Prostate gland (tissue), 2 donors: ENCODE results near the gene C8A. TPM values are rescaled to one million over a fixed set of nuclear protein-coding genes. Genes with fewer than 3 reads are reported as not detected.

Experiments used
- DNase-seq: peaks from one replicate; pipeline ENCODE4 v3.0.0-alpha.2; 2019; ENCODE audit warnings: low spot score
- H3K27ac ChIP-seq, 2 donors: fragments of 200-600 bp; sonication (generic); 2 replicates each; pipeline ENCODE4 v1.5.1; 2017 to 2019
- H3K27me3 ChIP-seq: fragments of 200-600 bp; sonication (generic); replicated peaks from 2 replicates; pipeline ENCODE4 v1.5.1; 2019; ENCODE audit not compliant: insufficient read depth
- H3K36me3 ChIP-seq, 2 donors: fragments of 200-600 bp; sonication (generic); 1 replicate in 1 of 2; 2 replicates in 1 of 2; pipeline versions ENCODE4 v1.5.1 to v1.8.1; 2017 to 2019
- H3K4me1 ChIP-seq: fragments of 200-600 bp; sonication (generic); replicated peaks from 2 replicates; pipeline ENCODE4 v1.5.1; 2019
- H3K4me3 ChIP-seq, 2 donors: fragments of 200-600 bp; sonication (generic); 2 replicates each; pipeline ENCODE4 v1.5.1; 2017 to 2019
- H3K9me3 ChIP-seq: fragments of 200-600 bp; sonication (generic); 2 replicates; pipeline ENCODE4 v1.5.1; 2017
- CTCF ChIP-seq, 4 experiments: fragments of 200-600 bp in 2 of 4; fragments of 450-650 bp in 2 of 4; sonication (generic) in 2 of 4; IDR thresholded peaks; 1 replicate in 3 of 4; 2 replicates in 1 of 4; pipeline ENCODE4 v1.5.1; 2016 to 2019; ENCODE audit warnings: antibody characterized with exemption in 4 of 4, mild to moderate bottlenecking in 2 of 4, moderate library complexity in 2 of 4
- POLR2A ChIP-seq: fragments of 450-650 bp; IDR thresholded peaks from one replicate; pipeline ENCODE4 v1.6.1; 2016; ENCODE audit warnings: antibody characterized with exemption, mild to moderate bottlenecking
- POLR2AphosphoS5 ChIP-seq: sonication (generic); formaldehyde crosslinking; IDR thresholded peaks from one replicate; pipeline ENCODE4 v1.6.1; 2017; ENCODE audit warnings: antibody characterized with exemption
- WGBS: methylation state at CpG from one replicate; pipeline ENCODE4 v1.1.5; 2018; 5-methylcytosine and 5-hydroxymethylcytosine counted together
- intact Hi-C: fragments of 100-400 bp; cut with DNase I; formaldehyde crosslinking; loops from one replicate; pipeline ENCODE4 v1.14.2; 2022
- total RNA-seq, 2 donors: library from RNA; depleted of rRNA; stranded (reverse); fragments of >200 nt; gene quantifications; one replicate each; pipeline ENCODE4 v1.1.0, GENCODE V29; 2016

The C8A gene
- total RNA-seq, 2 donors from 2014 or later, result not detected

- 0% methylated on average over 1 of the region's 1 CpG for WGBS
- DNase-seq, result no peak
- no peaks in the 10 kb centered on the region for H3K27me3 ChIP-seq
- H3K36me3 ChIP-seq, result no peaks in the 10 kb centered on the region
- H3K4me1 ChIP-seq, result no peaks in the 10 kb centered on the region
- intact Hi-C loops, result no loop called here
- no peak overlapping the region for H3K27ac ChIP-seq
- TF ChIP-seq CTCF (IDR thresholded peaks at IDR 0.05) (no peak), POLR2A (no peak), POLR2AphosphoS5 (no peak)
- H3K9me3 ChIP-seq, result no peaks in the 10 kb centered on the region
- H3K4me3 ChIP-seq, result no peak overlapping the region
Observed at GRCh38 chr1:56940039-56940438, 85.4 kb downstream of the C8A start.

GRCh38 chr1:56948403-56949023 lies 93.9 kb downstream of the C8A start:
- Histone ChIP-seq H3K36me3 (no peaks in the 10 kb centered on the region), H3K27ac (no peak overlapping the region), H3K9me3 (no peaks in the 10 kb centered on the region), H3K4me3 (no peak overlapping the region), H3K27me3 (no peaks in the 10 kb centered on the region), H3K4me1 (no peaks in the 10 kb centered on the region)
- TF ChIP-seq POLR2A (no peak), CTCF (IDR thresholded peaks at IDR 0.05) (no peak), POLR2AphosphoS5 (no peak)
- intact Hi-C loops, result no loop called here
- DNase-seq, result no peak
- WGBS, result 76% methylated on average over 1 of the region's 1 CpG

- no peak overlapping the region for H3K27ac ChIP-seq
- WGBS, result 79% methylated on average over 8 of the region's 8 CpGs
- intact Hi-C loops, result no loop called here
- no peaks in the 10 kb centered on the region for H3K4me1 ChIP-seq
- DNase-seq, result no peak
- no peaks in the 10 kb centered on the region for H3K27me3 ChIP-seq
- no peaks in the 10 kb centered on the region for H3K9me3 ChIP-seq
- no peak overlapping the region for H3K4me3 ChIP-seq
- no peak for TF ChIP-seq POLR2A
- no peak for TF ChIP-seq CTCF (IDR thresholded peaks at IDR 0.05)
- TF ChIP-seq POLR2AphosphoS5, result no peak
- no peaks in the 10 kb centered on the region for H3K36me3 ChIP-seq
Observed at GRCh38 chr1:56952501-56952900, 97.9 kb downstream of the C8A start.

GRCh38 chr1:56953386-56953785 lies 98.8 kb downstream of the C8A start:
- no peak overlapping the region for H3K4me3 ChIP-seq
- TF ChIP-seq POLR2AphosphoS5 (no peak), POLR2A (no peak), CTCF (IDR thresholded peaks at IDR 0.05) (no peak)
- DNase-seq, result no peak
- no peaks in the 10 kb centered on the region for H3K27me3 ChIP-seq
- H3K36me3 ChIP-seq, result no peaks in the 10 kb centered on the region
- no peak overlapping the region for H3K27ac ChIP-seq
- WGBS, result 78% methylated on average over 5 of the region's 5 CpGs
- H3K4me1 ChIP-seq, result no peaks in the 10 kb centered on the region
- no peaks in the 10 kb centered on the region for H3K9me3 ChIP-seq
- intact Hi-C loops, result no loop called here

- DNase-seq, result no peak
- H3K36me3 ChIP-seq, result no peaks in the 10 kb centered on the region
- 93% methylated on average over 1 of the region's 1 CpG for WGBS
- no peaks in the 10 kb centered on the region for H3K4me1 ChIP-seq
- H3K9me3 ChIP-seq, result no peaks in the 10 kb centered on the region
- intact Hi-C loops, result no loop called here
- no peak for TF ChIP-seq CTCF (IDR thresholded peaks at IDR 0.05)
- TF ChIP-seq POLR2AphosphoS5, result no peak
- TF ChIP-seq POLR2A, result no peak
- H3K27me3 ChIP-seq, result no peaks in the 10 kb centered on the region
- H3K27ac ChIP-seq, result no peak overlapping the region
- H3K4me3 ChIP-seq, result no peak overlapping the region
Observed at GRCh38 chr1:56954664-56955063, 100.1 kb downstream of the C8A start.
